IMR-90 (cell line): Measurements from ENCODE around the gene C1orf52. TPM values are rescaled to one million over a fixed set of nuclear protein-coding genes. Genes with fewer than 3 reads are reported as not detected.
A peak's percentile ranks its signal among the peaks of the same experiment; 100 is the strongest.

ENCODE experiments used
- ATAC-seq: fragments of 200-7000 bp; cut with Tn5 transposase; 2 replicates; pipeline ENCODE4 v1.9.1; 2020; ENCODE audit warnings: low read depth, mild to moderate bottlenecking, moderate library complexity
- BruUV-seq: library from RNA; stranded (reverse); fragments of 400-500 nt; replicated peaks from 2 replicates; lab custom pipeline; 2021; lab: Mats Ljungman, UMichigan
- CTCF ChIA-PET: fragments of 300-600 bp; formaldehyde crosslinking; extraction: SDS; loops from one replicate; lab custom pipeline; 2021; ENCODE audit warnings: antibody characterized with exemption; lab: Yijun Ruan, JAX
- POLR2A ChIA-PET: fragments of 300-600 bp; sonication (Branson Sonifier 250); formaldehyde crosslinking; loops from one replicate; lab custom pipeline; 2022; ENCODE audit warnings: antibody characterized with exemption; ENCODE audit not compliant: unreplicated experiment; lab: Charles Lee
- DNase-seq: peaks from one replicate; pipeline ENCODE4 v3.0.0; 2013
- H2AFZ ChIP-seq: replicated peaks from 2 replicates; pipeline ENCODE3; 2013; ENCODE audit warnings: low read length, mild to moderate bottlenecking; ENCODE audit not compliant: poor library complexity
- H2AK5ac ChIP-seq: 2 replicates; pipeline ENCODE4 v1.6.1; 2013; ENCODE audit warnings: low read depth, low read length, inconsistent platforms
- H2AK9ac ChIP-seq: replicated peaks from 2 replicates; pipeline ENCODE3; 2013; ENCODE audit warnings: mild to moderate bottlenecking, low read depth, low read length, moderate library complexity; ENCODE audit not compliant: poor library complexity
- H2BK120ac ChIP-seq: 2 replicates; pipeline ENCODE4 v1.6.1; 2013; ENCODE audit warnings: low read depth, low read length, inconsistent platforms
- H2BK15ac ChIP-seq: 3 replicates; pipeline ENCODE4 v1.6.1; 2013; ENCODE audit warnings: low read depth, low read length, inconsistent platforms
- H2BK20ac ChIP-seq: 2 replicates; pipeline ENCODE4 v1.6.1; 2013; ENCODE audit warnings: low read depth, mild to moderate bottlenecking, inconsistent platforms, low read length, moderate library complexity
- H2BK5ac ChIP-seq: 2 replicates; pipeline ENCODE4 v1.6.1; 2013; ENCODE audit warnings: mild to moderate bottlenecking, low read depth, low read length, inconsistent platforms; ENCODE audit not compliant: poor library complexity, severe bottlenecking
- H3K14ac ChIP-seq: replicated peaks from 2 replicates; pipeline ENCODE4 v1.6.1; 2013; ENCODE audit warnings: low read depth, low read length, inconsistent platforms
- H3K18ac ChIP-seq: 2 replicates; pipeline ENCODE4 v1.6.1; 2013; ENCODE audit warnings: low read depth, low read length, control low read depth
- H3K23ac ChIP-seq: 2 replicates; pipeline ENCODE4 v1.6.1; 2013; ENCODE audit warnings: low read depth, low read length, inconsistent platforms
- H3K27ac ChIP-seq: 2 replicates; pipeline ENCODE4 v1.5.1; 2013; ENCODE audit warnings: mild to moderate bottlenecking, control low read depth, low read length; ENCODE audit not compliant: insufficient read depth
- H3K27me3 ChIP-seq: 2 replicates; pipeline ENCODE4 v1.6.1; 2013; ENCODE audit warnings: low read length; ENCODE audit not compliant: control insufficient read depth, insufficient read depth
- H3K36me3 ChIP-seq: 2 replicates; pipeline ENCODE4 v1.6.1; 2013; ENCODE audit warnings: low read length, mixed read lengths; ENCODE audit not compliant: control insufficient read depth, insufficient read depth
- H3K4ac ChIP-seq: 2 replicates; pipeline ENCODE4 v1.6.1; 2013; ENCODE audit warnings: low read depth, low read length, inconsistent platforms
- H3K4me1 ChIP-seq: 2 replicates; pipeline ENCODE4 v1.6.1; 2013; ENCODE audit warnings: low read length, mixed read lengths; ENCODE audit not compliant: control insufficient read depth, insufficient read depth
- H3K4me2 ChIP-seq: 2 replicates; pipeline ENCODE4 v1.6.1; 2013; ENCODE audit warnings: low read depth, mild to moderate bottlenecking, control low read depth, low read length, moderate library complexity
- H3K4me3 ChIP-seq: 2 replicates; pipeline ENCODE4 v1.5.1; 2013; ENCODE audit warnings: low read depth, mild to moderate bottlenecking, control low read depth, low read length, moderate library complexity; ENCODE audit not compliant: insufficient read depth
- H3K56ac ChIP-seq: 2 replicates; pipeline ENCODE4 v1.6.1; 2013; ENCODE audit warnings: low read length, inconsistent platforms; ENCODE audit not compliant: insufficient read depth; ENCODE audit errors: extremely low read depth
- H3K79me1 ChIP-seq, 2 experiments: 2 replicates each; pipeline ENCODE4 v1.6.1; 2013; ENCODE audit warnings: low read length in 2 of 2, inconsistent platforms in 1 of 2, low read depth in 1 of 2
- H3K9ac ChIP-seq: 2 replicates; pipeline ENCODE4 v1.6.1; 2013; ENCODE audit warnings: low read depth, low read length, control low read depth
- H3K9me1 ChIP-seq: 2 replicates; pipeline ENCODE4 v1.6.1; 2013; ENCODE audit warnings: low read length, inconsistent platforms; ENCODE audit not compliant: insufficient read depth
- H3K9me3 ChIP-seq: 2 replicates; pipeline ENCODE4 v1.6.1; 2013; ENCODE audit warnings: low read length; ENCODE audit not compliant: control insufficient read depth, insufficient read depth
- H4K20me1 ChIP-seq: 2 replicates; pipeline ENCODE4 v1.6.1; 2013; ENCODE audit warnings: low read length, inconsistent platforms; ENCODE audit not compliant: insufficient read depth
- H4K5ac ChIP-seq: 2 replicates; pipeline ENCODE4 v1.6.1; 2013; ENCODE audit warnings: mild to moderate bottlenecking, low read depth, low read length, control low read depth
- H4K8ac ChIP-seq, 2 experiments: 2 replicates each; pipeline ENCODE4 v1.6.1; 2013; ENCODE audit warnings: low read depth in 2 of 2, low read length in 2 of 2, control low read depth in 1 of 2, inconsistent platforms in 1 of 2
- H4K91ac ChIP-seq: 2 replicates; pipeline ENCODE4 v1.6.1; 2013; ENCODE audit warnings: low read depth, low read length, inconsistent platforms; ENCODE audit not compliant: insufficient read depth
- CHD1 ChIP-seq: IDR thresholded peaks from 2 replicates; pipeline ENCODE4 v1.6.1; 2012; ENCODE audit warnings: low read depth, low read length, improper control_type of control experiment
- CTCF ChIP-seq: conservative IDR thresholded peaks from 2 replicates; pipeline ENCODE4 v1.5.1; 2012; ENCODE audit warnings: mild to moderate bottlenecking, low read depth, low read length, improper control_type of control experiment
- FOS ChIP-seq: fragments of 150-350 bp; IDR thresholded peaks from 2 replicates; pipeline ENCODE4 v1.6.1; 2016; ENCODE audit warnings: low read depth, low read length
- MAFK ChIP-seq: IDR thresholded peaks from 2 replicates; pipeline ENCODE4 v1.6.1; 2012; ENCODE audit warnings: low read depth, low read length, improper control_type of control experiment
- MXI1 ChIP-seq: IDR thresholded peaks from 2 replicates; pipeline ENCODE4 v1.6.1; 2012; ENCODE audit warnings: low read depth, mild to moderate bottlenecking, low read length, moderate library complexity, borderline replicate concordance
- POLR2A ChIP-seq: IDR thresholded peaks from 2 replicates; pipeline ENCODE4 v1.6.1; 2012; ENCODE audit warnings: mild to moderate bottlenecking, low read depth, low read length
- RAD21 ChIP-seq: IDR thresholded peaks from 2 replicates; pipeline ENCODE4 v1.6.1; 2012; ENCODE audit warnings: low read length, improper control_type of control experiment
- RFX5 ChIP-seq: IDR thresholded peaks from 2 replicates; pipeline ENCODE4 v1.8.0; 2012; ENCODE audit warnings: low read depth, mild to moderate bottlenecking, low read length, moderate library complexity
- SMC3 ChIP-seq: fragments of 150-350 bp; IDR thresholded peaks from 2 replicates; pipeline ENCODE4 v1.6.1; 2016; ENCODE audit warnings: low read depth, mild to moderate bottlenecking, antibody characterized with exemption, low read length, moderate library complexity
- USF2 ChIP-seq: fragments of 150-350 bp; IDR thresholded peaks from 2 replicates; pipeline ENCODE4 v1.6.1; 2017; ENCODE audit warnings: mild to moderate bottlenecking, antibody characterized with exemption, low read length, low read depth
- WGBS, 2 experiments: methylation state at CpG; one replicate each; pipeline versions ENCODE4 v1.1.5 to v1.1.7; 2013; ENCODE audit warnings: missing lambda C conversion rate in 2 of 2; ENCODE audit not compliant: insufficient read length in 1 of 2; ENCODE audit errors: extremely low coverage in 2 of 2; 5-methylcytosine and 5-hydroxymethylcytosine counted together
- dilution Hi-C: fragments of 300-500 bp; cut with HindIII; formaldehyde crosslinking; loops from one replicate; pipeline ENCODE4 v1.14.3; 2018; ENCODE audit warnings: low sequenced_read_pairs; ENCODE audit not compliant: unreplicated experiment
- in situ Hi-C: fragments of 300-500 bp; cut with MboI; formaldehyde crosslinking; loops from 3 replicates; pipeline ENCODE4 v1.14.3; 2019; ENCODE audit warnings: low sequenced_read_pairs, inconsistent platforms, mixed read lengths
- intact Hi-C: fragments of 100-400 bp; cut with micrococcal nuclease; formaldehyde crosslinking; loops from 2 replicates; pipeline ENCODE4 v1.10.0; 2022
- polyA plus RNA-seq, 3 experiments: library from polyadenylated mRNA; depleted of rRNA; stranded (reverse); fragments of >200 nt; gene quantifications; 2 replicates each; pipeline ENCODE4 v1.2.3, GENCODE V29; 2012; ENCODE audit warnings: low replicate concordance in 1 of 3
- total RNA-seq: library from RNA; depleted of rRNA; stranded (reverse); fragments of >200 nt; gene quantifications from 2 replicates; pipeline ENCODE4 v1.2.3, GENCODE V29; 2012

The C1orf52 gene
- total and polyA plus RNA-seq, 2 of the 4 experiments (the other 2 are of a cell fraction) = 16.3 to 33.5 TPM

- TF ChIP-seq FOS (no peak), POLR2A (no peak), CHD1 (no peak)
Measured at GRCh38 chr1:85225624-85226380, 33.7 kb downstream of the C1orf52 start (continued).

- peaks cover 18% of the 10 kb centered on the region for H3K4me1 ChIP-seq
- no peak overlapping the region for H3K9ac ChIP-seq
- no peaks in the 10 kb centered on the region for H3K79me1 ChIP-seq
- POLR2A ChIA-PET = interaction anchor here (0.5 kb wide), 1 partner anchor 252 kb away, joined by 3 read pairs; no protein-coding TSS in a partner anchor
- WGBS, 2 experiments = no CpG with 5 or more reads among the region's 3 CpGs
- peak overlapping the region; percentile 46 for H2BK20ac ChIP-seq
- H4K8ac ChIP-seq = no peak overlapping the region; a peak in 1 of 4 replicates
- no peak overlapping the region for H3K4me3 ChIP-seq
- H2BK5ac ChIP-seq = peak overlapping the region; percentile 63
- H2AK5ac ChIP-seq = 0 out of 2 replicates have a peak overlapping the region, but pooled peaks have one; percentile 40
- no TSS peak for BruUV-seq
- peak overlapping the region; percentile 17; the same call in 1 of the 2 replicates for H3K4ac ChIP-seq
- H2AFZ ChIP-seq = no peak overlapping the region
- H4K91ac ChIP-seq = peak overlapping the region; percentile 57; the same call in 1 of the 2 replicates
- peak overlapping the region; percentile 46; the same call in 1 of the 2 replicates for H3K27ac ChIP-seq
- H4K20me1 ChIP-seq = no peaks in the 10 kb centered on the region
- H3K9me1 ChIP-seq = peaks cover 10% of the 10 kb centered on the region
- no peak overlapping the region; the same call in 1 of the 2 replicates for H3K14ac ChIP-seq
- intact Hi-C loops = no loop called here
- no peak overlapping the region for H2AK9ac ChIP-seq
- H3K4me2 ChIP-seq = peak overlapping the region; percentile 65
- H2BK120ac ChIP-seq = peak overlapping the region; percentile 59
- dilution Hi-C loops = no loop called here
- TF ChIP-seq SMC3 = no peak
- no peak for TF ChIP-seq CTCF
- TF ChIP-seq MXI1 = no peak
- no peak for TF ChIP-seq RFX5
- no peak for TF ChIP-seq RAD21
- no peak for TF ChIP-seq POLR2A
- TF ChIP-seq MAFK = no peak
- TF ChIP-seq USF2 = no peak
- in situ Hi-C loops = no loop called here
- CTCF ChIA-PET = interaction anchor here (0.8 to 1.3 kb wide), 4 partner anchors 12 to 115 kb away, joined by 3 read pairs; no protein-coding TSS in a partner anchor
- no peaks in the 10 kb centered on the region for H3K27me3 ChIP-seq
- peak; percentile 30 for ATAC-seq
- 0 out of 3 replicates have a peak overlapping the region, but pooled peaks have one; percentile 23 for H2BK15ac ChIP-seq
- H3K23ac ChIP-seq = no peak overlapping the region
- H3K18ac ChIP-seq = peak overlapping the region; percentile 85
- H3K36me3 ChIP-seq = no peaks in the 10 kb centered on the region
- peak overlapping the region; percentile 81 for H4K5ac ChIP-seq
- no peak overlapping the region for H3K56ac ChIP-seq
- peaks cover 2% of the 10 kb centered on the region; the same call in 1 of the 2 replicates for H3K9me3 ChIP-seq
- peak; percentile 48 for DNase-seq
Measured at GRCh38 chr1:85224734-85225623, 34.5 kb downstream of the C1orf52 start.
